Fibroblast of peridontal ligament (primary cell): Measurements from ENCODE around the gene CDH18.

Experiments
- DNase-seq: peaks from one replicate; pipeline ENCODE4 v3.0.0-alpha.2; 2010; ENCODE audit errors: extremely low read depth

CDH18 gene

DNA sequence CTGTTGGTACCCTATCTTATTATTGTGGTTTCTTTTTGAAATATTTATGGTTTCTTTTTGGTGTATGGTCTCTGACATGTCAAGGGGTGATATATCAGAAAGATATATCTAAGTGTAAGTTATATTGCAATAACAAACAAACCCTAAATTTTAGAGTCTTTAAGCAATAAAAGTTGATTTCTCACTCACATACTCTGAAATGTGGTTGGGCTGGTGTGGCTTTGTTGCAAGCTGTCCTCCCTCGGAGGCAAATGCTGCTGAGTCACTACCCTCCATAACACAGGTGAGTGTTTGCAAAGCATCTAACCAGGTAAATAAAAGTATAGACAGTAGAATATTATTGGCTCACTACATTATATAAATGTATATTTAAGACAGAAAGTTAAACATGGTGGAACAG is 253.2 kb downstream of the CDH18 start:
- no peak for DNase-seq

DNA sequence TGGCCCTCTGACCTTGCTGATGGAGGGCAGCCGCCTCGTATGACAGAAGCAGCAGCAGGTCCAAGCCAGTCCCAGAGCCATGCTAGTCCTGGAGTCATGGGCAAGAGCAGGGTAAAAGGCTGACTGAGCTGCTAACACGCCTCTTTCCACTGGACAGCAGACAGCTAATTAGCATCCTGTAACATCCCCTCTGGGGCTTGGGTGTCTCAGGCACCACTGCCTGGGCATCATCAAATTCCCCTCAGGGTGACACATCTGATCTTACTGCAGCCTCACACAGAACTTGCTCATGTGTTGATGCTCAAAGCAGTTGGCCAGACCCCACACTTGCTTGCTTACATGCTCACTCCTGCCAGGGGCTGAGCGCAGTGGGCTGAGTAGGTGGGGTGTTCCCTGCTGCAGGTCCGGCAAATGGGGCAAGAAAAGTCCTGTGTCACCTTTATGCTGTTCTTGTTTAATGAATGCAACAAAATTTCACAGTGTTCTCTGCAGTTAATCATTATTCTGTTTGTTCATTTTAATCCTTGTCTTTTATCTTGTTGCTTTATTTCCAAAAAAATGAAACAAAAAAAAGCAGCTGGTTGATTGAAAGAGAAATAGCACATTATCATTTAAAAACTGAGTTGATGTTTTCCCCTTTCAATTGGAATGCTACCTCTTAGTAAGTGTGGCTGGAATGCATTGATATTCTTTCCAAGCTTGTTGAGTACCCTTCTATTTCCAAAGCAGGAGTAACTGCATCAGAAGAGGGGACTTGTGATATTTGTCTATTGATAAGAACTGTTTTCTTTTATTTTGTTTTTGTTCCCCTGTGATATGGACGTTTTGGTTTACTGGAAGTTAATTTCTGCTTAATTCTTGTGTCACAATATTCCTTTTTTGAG is 254.1 kb downstream of the CDH18 start:
- DNase-seq = no peak

DNA sequence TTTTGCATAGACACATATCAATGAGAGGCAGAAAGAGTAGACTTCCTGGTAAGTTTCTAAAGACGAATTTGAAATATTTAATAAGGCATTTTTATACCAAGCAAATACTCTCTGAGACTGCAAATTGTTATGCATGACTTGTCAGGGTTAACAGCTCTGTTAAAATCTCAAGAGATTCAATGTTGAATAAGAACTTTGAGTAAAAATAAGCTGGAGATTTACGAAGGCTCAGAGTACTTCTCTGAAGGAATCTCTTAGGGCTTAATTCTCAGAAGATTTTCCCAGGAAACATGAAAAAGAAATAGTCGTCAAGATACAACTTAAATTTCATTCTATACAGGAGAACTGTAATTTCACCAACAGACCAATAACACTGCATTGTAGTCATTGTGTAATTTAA is 259.4 kb downstream of the CDH18 start:
- DNase-seq = no peak

DNA sequence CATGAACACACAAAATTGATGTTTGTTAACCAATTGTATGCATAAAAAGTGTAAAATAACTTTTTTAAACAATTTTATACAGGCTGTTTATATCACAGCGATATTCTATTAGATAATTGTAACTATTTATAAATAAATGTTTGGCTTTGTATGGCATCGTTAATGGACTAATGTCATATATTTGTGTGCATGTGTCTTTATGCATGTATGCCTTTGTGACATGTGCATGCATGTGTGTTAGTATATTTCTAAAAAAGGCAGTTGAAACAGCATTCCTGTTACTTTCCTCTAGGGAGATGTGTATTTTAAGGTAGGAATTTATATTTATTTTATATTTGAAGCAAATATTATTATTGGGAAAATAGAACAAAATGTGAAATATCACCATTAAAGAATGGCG is 268.9 kb downstream of the CDH18 start:
- DNase-seq = no peak

DNA sequence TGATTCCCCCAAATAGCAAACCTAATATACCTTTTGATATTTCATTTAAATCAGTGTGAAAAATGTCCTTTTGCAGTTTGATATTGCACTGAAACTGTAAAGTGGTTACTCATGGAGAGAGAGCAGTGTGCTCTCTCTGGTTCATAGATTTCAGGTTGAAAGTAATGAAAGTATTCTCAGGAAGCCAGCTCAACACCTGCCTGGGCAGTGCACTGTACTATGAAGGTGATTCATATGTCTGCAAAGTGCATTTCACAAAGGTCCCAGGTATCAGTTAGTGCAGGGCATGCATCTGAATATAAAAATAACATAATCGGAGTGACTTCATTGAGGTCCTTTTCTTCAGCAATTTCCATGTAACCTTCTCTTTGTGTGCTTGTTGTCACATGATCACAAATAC is 274.3 kb downstream of the CDH18 start:
- no peak for DNase-seq

DNA sequence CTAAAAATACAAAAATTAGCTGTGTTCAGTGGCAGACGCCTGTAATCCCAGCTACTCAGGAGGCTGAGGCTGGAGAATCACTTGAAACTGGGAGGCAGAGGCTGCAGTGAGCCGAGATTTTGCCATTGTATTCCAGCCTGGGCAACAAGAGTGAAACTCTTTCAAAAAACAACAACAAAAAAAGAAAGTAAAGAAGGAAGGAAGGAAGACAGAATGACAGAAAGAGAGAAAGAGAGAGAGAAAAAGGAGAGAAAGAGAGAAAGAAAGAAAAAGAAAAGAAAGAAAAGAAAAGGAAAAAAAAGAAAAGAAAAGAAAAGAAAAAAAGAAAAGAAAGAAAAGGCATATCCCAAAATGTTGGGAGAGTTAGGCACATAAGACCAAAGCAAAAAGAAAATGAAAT is 278.6 kb downstream of the CDH18 start:
- DNase-seq = no peak

DNA sequence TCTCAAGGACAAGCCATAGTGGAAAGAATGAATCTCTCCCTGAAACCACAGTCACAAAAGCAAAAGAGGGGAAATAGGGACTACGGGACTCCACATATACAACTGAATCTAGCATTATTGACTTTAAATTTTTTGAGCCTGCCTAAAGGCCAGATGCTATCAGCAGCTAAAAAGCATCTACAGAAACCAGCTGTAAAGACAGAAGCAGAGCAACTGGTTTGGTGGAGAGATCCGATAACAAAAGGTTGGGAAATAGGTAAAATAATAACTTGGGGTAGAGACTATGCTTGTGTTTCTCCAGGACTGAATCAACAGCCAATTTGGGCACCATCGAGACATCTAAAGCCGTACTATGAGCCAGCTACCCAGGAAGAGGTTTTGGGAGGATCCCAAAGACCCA is 281.2 kb downstream of the CDH18 start:
- DNase-seq = no peak

DNA sequence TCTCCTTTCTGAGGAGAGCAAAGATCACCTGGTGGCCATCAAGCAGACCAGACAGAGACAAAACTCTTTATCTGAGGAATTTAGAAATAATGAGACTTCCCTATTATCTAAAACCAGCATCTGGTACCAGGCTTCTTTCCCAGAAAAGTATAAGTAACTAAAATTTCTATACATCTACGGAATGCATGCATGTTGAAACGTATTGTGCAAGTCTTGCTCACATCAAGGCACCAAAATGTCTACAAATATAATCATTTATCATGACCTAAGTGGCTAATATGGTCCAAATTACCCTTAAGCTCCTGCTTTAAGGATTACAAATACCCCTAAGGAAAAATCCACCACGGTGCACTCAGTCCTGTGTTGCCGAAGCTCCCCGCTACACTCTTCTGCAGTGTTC is 286.3 kb downstream of the CDH18 start:
- no peak for DNase-seq

DNA sequence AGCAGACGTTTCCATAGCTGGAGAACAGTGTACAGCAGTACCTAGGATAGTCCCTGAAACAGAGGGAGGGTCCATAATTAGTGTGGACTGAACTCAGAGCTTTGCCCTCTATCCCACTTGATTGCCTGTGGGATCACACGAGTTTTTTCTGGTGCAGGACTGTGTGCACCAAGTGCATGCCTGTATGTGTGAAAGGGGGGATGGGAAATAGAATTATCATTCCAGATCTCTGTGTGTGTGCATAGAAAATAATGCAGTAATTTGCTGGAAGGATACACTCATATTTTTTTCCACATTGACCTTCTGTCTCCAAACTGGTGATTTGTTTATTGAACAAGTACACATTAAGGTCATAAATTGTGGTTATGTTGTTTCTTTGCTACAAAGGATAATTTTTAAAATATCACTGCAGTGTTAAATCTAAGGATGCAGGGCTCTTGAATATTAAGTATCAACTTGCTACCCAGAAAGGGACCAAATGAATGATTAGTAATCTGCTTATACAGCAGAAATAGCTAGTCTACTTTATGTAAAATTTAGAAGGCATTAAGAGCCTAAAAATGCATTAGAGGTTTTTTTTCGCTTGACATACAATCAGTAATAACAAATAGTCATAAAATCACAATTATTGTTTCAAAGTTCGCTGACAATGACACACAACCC is 292.9 kb downstream of the CDH18 start:
- DNase-seq = no peak

DNA sequence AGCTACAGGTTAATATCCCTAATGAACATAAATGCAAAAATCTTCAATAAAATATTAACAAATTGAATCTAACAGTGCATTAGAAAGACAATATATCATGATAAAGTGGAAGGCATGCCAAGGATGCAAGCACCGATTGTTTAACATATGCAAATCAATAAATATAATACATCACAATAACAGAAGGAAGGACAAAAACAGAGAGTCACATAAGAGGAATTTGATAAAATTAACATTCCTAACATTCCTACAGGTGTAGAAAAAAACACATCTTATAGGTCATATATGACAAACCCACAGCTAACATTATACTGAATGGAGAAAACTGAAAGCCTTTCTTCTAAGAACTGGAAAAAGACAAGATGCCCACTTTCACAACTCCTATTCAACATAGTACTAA is 297.0 kb downstream of the CDH18 start:
- no peak for DNase-seq

DNA sequence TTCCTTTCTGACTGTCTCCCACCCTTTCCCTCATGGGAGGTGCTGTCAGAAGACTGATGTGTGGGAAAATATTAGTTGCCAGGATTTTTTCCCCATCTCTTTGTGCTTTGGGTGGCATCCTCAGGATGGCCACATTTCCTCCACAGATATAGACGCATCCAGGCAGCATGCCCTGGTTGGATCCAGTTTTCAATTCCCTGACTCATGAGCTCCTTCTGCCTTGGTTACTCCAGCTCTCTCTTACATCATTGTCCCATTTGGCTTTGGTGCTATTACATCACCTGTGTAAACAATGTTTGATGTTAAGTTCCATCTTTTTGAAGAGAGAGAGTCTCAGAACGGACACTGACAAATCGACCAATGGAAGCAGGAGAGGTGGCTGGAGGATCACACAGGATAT is 302.5 kb downstream of the CDH18 start:
- no peak for DNase-seq

DNA sequence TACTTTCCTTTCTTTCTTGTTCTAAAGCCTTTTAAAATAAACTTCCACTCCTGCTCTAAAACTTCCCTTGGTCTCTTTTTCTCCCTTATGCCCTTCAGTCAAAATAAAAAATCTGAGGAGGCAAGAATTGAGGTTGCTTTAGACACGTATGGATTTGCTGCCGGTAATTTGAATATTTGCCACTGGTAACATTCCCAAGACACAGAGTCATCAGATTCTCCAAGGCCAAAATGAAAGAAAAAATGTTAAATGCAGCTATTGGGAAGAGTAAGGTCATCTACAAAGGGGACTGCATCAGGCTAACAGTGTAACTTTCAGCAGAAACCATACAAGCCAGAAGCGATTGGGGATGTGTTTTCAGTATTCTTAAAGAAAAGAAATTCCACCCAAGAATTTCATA is 311.1 kb downstream of the CDH18 start:
- peak; percentile 5 for DNase-seq

DNA sequence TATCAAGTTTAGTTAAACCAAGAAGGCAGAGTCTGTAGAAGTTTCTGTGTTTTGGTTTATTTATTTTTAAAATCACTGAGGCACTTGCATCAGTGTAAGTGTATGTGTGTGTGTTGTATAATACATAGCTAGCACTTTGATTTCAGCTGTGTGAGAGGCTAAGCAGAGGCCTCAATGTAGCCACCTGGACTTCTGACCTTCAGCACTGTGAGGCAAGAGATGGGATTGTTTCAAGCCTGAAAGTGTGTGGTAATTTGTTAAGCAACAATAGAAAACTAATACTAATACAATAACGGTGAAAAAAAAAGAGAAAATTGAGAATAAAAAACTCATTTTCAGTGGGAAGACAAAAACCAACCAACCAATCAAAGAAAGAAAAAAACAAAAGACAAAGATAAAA is 327.3 kb downstream of the CDH18 start:
- DNase-seq = no peak

DNA sequence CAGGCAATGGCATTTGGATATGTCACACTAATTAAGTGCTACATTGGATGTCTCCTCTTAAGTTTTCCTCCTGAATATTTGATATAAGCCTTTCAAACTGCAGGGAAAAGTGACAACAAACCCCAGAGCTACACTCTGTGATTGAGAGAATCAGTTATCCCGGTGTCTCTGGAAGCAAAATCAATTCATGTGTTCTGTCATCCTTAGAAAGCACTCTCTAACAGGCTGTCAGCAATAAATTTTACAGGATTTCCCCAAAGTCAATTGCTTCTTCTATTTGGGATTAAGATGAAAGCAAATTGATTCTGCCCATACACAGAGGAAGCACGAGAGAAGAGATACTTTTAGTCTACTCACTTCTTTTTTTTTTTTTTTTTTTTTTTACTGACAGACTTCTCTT is 332.4 kb downstream of the CDH18 start:
- no peak for DNase-seq

DNA sequence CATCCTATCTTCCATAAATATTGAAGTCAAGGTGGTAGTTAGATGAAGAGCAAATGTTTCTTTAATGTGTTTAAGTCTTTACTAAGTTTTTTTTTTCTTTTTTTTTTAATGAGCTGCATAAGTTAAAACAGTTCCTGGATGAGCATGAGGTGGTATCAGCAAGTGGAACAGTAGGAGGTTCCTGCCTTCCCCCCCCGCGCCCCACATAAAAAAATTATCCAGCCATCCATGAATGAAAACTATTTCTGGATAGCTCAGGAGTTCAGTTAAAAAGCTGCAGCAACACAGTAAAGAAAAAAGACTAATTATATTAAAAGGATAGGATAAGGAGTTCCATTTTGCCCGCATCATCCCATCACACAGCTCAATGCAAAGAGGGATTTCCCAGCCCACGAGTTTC is 349.5 kb downstream of the CDH18 start:
- no peak for DNase-seq

DNA sequence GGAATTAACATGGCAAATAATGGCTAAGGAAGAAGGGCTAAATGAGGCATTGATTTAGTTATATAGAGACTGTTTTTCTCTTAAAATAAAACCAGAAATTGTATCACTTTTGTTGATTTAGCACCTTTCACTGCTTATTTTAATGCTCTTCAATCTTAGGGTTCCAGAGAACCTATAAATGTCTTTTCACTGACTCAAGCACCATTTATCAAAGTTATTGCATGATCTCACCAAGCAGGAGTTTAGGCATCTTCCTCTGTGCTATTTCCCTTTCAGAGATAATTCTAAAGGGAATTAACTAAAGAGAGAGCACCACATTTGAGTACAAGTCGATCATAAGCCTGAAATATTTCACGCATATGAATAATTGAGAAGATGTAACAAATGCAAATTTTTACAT is 357.1 kb downstream of the CDH18 start:
- DNase-seq = no peak

DNA sequence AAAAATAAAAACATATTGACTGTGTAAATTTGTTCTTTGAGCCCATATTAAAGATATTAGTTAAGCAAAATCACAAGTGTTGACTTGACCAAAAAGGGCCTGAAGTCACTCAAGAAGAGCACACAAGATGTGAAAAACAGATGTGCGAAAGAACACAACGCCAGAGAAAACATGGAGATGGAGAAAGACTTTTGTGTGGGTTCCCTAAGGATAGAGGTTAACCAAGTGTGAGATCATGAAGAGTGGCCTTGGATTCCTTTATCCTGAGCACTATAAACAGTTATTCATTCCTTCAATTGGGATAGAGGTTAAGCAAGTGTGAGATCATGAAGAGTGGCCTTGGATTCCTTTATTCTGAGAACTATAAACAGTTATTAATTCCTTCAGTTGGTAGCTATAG is 361.8 kb downstream of the CDH18 start:
- peak; percentile 0 for DNase-seq

DNA sequence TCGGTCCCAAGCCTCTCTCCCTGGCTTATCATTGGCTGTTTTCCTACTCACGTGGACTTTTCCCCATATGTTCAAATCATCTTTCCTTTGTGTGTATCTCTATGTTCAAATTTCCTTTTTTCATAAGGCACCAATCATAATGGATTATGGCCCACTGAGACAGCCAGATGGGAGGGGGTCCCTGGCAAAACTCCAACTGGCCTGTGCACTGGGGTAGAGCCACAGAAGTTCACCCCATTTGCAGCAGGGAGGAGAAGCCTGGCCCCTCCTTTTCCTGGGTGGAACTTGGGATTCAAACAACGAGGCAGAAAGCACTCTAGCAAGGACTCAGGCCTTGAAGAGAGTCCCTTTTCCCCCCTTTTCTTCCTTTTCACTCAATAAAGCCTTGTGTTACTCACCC is 362.4 kb downstream of the CDH18 start:
- DNase-seq = no peak

DNA sequence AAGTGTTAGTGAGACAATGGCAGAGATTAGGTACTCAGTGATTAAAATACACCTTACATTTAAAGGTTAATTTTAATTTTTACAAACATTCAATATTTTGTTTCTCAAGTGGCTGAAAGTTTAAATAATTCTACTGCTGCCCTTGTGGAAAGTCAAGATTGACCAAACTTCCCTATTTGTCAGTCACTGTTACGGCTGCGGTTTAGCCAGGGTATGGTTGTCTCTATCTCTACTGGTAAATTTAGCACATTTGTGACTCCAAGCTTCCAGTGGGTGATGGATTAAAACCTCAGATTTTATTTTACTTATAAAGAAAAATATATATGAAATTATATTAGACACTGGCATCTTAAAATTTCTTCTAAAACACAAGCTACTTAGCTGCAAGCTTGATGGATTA is 368.4 kb downstream of the CDH18 start:
- no peak for DNase-seq

DNA sequence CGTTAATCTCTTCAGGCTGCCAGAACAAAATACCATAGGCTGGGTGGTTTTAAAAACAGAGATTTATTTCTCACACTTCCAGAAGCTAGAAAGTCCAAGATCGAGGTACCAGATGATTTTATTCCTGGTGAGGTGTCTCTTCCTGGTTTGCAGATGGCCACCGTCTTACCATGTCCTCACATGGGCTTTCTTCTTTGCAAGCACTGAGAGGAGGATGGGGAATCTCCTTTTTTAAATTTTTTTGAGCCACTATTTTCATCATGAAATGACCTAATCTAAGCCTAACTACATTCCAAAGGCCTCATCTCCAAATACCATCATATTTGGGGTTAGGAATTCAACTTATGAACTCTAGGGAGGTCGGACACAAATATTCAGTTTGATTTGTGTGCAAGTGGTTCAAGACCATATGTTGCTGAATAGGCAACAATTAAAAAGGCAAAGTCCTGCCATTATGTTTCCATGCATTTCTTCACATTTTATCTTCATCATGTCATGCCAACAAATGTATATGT is 371.2 kb downstream of the CDH18 start:
- DNase-seq = peak; percentile 0

DNA sequence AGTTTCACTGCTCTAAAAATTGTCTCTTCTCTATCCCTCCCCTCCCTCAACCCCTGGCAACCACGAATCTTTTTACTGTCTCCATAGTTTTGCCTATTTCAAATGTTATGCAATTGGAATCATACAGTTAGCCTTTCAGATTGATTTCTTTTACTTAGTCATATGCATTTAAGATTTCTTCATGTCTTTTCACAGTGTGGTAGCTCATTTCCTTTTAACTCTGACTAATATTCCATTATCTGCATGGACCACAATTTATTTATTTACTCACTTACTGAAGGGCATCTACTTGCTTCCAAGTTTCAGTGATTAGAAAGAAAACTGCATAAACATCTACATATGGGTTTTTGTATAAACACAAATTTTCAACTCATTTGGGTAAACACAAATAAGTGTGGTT is 372.3 kb downstream of the CDH18 start:
- DNase-seq = no peak

DNA sequence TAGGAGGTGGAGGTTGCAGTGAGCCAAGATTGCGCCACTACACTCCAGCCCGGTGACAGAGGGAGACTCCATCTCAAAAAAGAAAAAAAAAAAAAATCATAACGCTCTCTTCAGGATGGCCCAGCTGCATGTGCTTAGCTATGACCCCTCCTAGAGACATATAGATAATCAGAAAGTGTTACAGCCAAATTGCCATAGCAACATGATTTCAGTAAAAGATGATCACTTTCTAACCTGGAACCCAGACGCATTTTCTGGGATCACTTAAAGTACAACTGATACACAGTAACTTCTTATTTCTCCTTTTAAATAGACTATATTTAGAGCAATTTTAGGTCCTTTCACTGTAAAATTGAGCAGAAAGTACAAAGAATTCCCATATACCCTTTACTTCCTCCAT is 372.9 kb downstream of the CDH18 start:
- no peak for DNase-seq

DNA sequence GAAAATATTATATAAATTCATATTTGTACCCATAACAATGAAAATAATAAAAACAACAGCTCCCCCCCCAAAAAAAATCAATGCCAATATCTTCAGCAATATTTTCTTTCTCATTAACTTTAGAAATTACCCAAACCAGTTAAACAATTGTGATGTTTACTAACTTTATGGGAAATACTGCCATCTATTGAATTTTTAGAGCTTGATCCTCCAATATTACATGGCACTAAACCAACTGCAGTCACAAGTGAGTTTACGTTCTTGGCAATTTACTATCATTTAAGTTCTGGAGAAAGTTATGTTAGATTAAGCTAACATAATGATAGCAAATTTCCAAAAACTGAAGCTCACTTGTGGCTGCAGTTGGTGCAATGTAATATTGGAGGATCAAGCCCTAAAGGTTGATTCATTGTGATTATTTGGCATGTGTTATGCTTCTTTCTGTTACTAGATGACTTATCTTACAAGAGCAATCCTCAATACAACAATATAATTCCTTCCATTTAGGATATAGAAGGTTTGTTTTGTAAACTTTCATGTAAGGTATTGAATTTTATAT is 379.5 kb downstream of the CDH18 start:
- DNase-seq = no peak
